Measurements from ENCODE around the gene ANAPC7. TPM values are rescaled to one million over a fixed set of nuclear protein-coding genes. Genes with fewer than 3 reads are reported as not detected.
"Not testable (repeated sequence)": the region's sequence is repeated elsewhere in the genome, so short reads cannot be mapped to it uniquely, and the experiment has no call there.

ANAPC7 gene
- polyA plus RNA-seq, 1 of the 3 experiments (the other 2 are of a cell fraction): 58.9 TPM

GRCh38 chr12:110421159-110421661 is 17.7 kb upstream of the ANAPC7 start:
- H3F3A ChIP-seq (replicated peaks; ENCODE audit: insufficient read depth): peaks cover 4% of the 10 kb centered on the region
- no peaks in the 10 kb centered on the region for H3K79me2 ChIP-seq (ENCODE audit: insufficient read depth)
- no peaks in the 10 kb centered on the region for H3K36me3 ChIP-seq (replicated peaks in 1 of 2; ENCODE audit: control insufficient read depth in 1 of 2, insufficient read depth in 2 of 2, low read length in 1 of 2)
- H3K4me2 ChIP-seq: no peak overlapping the region
- 63% methylated on average over 3 of the region's 3 CpGs for WGBS (ENCODE audit: low lambda C conversion rate)
- no peaks in the 10 kb centered on the region for H3K27me3 ChIP-seq (ENCODE audit: insufficient read depth)
- H2AFZ ChIP-seq (ENCODE audit: low read depth): no peak overlapping the region
- H3K27ac ChIP-seq (ENCODE audit: low read depth in 2 of 2, low read length in 1 of 2): no peak overlapping the region
- DNase-seq: no peak
- TF ChIP-seq USF1 (IDR thresholded peaks at IDR 0.05; ENCODE audit: borderline replicate concordance, low read depth) (no peak), EP300 (IDR thresholded peaks at IDR 0.05; ENCODE audit: borderline replicate concordance in 1 of 2, low read depth in 1 of 2, low read length in 1 of 2) (no peak), RAD21 (IDR thresholded peaks at IDR 0.05; ENCODE audit: low read length) (no peak), JUND (IDR thresholded peaks at IDR 0.05) (no peak), IRF3 (IDR thresholded peaks at IDR 0.05; ENCODE audit: low read depth, low read length) (no peak), RXRA (IDR thresholded peaks at IDR 0.05; ENCODE audit: borderline replicate concordance, low read depth) (no peak), EZH2phosphoT487 (IDR thresholded peaks at IDR 0.05; ENCODE audit: borderline replicate concordance, low read depth) (no peak), CHD2 (IDR thresholded peaks at IDR 0.05; ENCODE audit: low read length, partially characterized antibody) (no peak), YY1 (IDR thresholded peaks at IDR 0.05; ENCODE audit: low read depth) (no peak), GABPA (IDR thresholded peaks at IDR 0.05; ENCODE audit: low read depth) (no peak), FOXM1 (IDR thresholded peaks at IDR 0.05; ENCODE audit: low read depth) (no peak), NFIC (IDR thresholded peaks at IDR 0.05; ENCODE audit: borderline replicate concordance) (no peak)
- H3K9me2 ChIP-seq: no peaks in the 10 kb centered on the region
- no peaks in the 10 kb centered on the region; a peak in 1 of 4 replicates for H3K4me1 ChIP-seq (ENCODE audit: control insufficient read depth in 1 of 2, insufficient read depth in 2 of 2, low read depth in 1 of 2, low read length in 1 of 2)
- no peaks in the 10 kb centered on the region for H4K20me1 ChIP-seq (ENCODE audit: insufficient read depth)
- no peak overlapping the region for H3K4me3 ChIP-seq (ENCODE audit: low read depth in 2 of 2, low read length in 1 of 2)
- CTCF ChIA-PET: interaction anchor here (3.3 kb wide), 1 partner anchor 10 kb away, joined by 27 read pairs; no protein-coding TSS in a partner anchor
- H3K9me3 ChIP-seq: no peaks in the 10 kb centered on the region
- POLR2A ChIA-PET: interaction anchor here (1.5 kb wide), 1 partner anchor 29 kb away, joined by 6 read pairs; the partner anchor contains the start of gene ARPC3
- no peak overlapping the region for H3K9ac ChIP-seq

GRCh38 chr12:110420644-110421043 is 17.1 kb upstream of the ANAPC7 start:
- WGBS (ENCODE audit: low lambda C conversion rate): 88% methylated on average over 1 of the region's 1 CpG
- H3K4me2 ChIP-seq; H3K27ac ChIP-seq (ENCODE audit: low read depth in 2 of 2, low read length in 1 of 2); H3K9me2 ChIP-seq; H3K27me3 ChIP-seq (ENCODE audit: insufficient read depth); H3K79me2 ChIP-seq (ENCODE audit: insufficient read depth); H3K9ac ChIP-seq; POLR2A ChIA-PET; H3K9me3 ChIP-seq; H3K36me3 ChIP-seq (replicated peaks in 1 of 2; ENCODE audit: control insufficient read depth in 1 of 2, insufficient read depth in 2 of 2, low read length in 1 of 2); DNase-seq; H4K20me1 ChIP-seq (ENCODE audit: insufficient read depth); H3F3A ChIP-seq (replicated peaks; ENCODE audit: insufficient read depth); H3K4me3 ChIP-seq (ENCODE audit: low read depth in 2 of 2, low read length in 1 of 2); H3K4me1 ChIP-seq (ENCODE audit: control insufficient read depth in 1 of 2, insufficient read depth in 2 of 2, low read depth in 1 of 2, low read length in 1 of 2); H2AFZ ChIP-seq (ENCODE audit: low read depth): not testable (repeated sequence)
- CTCF ChIA-PET: interaction anchor here (3.3 kb wide), 1 partner anchor 11 kb away, joined by 27 read pairs; no protein-coding TSS in a partner anchor

GRCh38 chr12:110417113-110417512 is 13.6 kb upstream of the ANAPC7 start:
- H3K27ac ChIP-seq (ENCODE audit: low read depth in 2 of 2, low read length in 1 of 2); H3K4me1 ChIP-seq (ENCODE audit: control insufficient read depth in 1 of 2, insufficient read depth in 2 of 2, low read depth in 1 of 2, low read length in 1 of 2); H3K4me3 ChIP-seq (ENCODE audit: low read depth in 2 of 2, low read length in 1 of 2); H2AFZ ChIP-seq (ENCODE audit: low read depth); DNase-seq; CTCF ChIA-PET; H3K9me3 ChIP-seq; H3K36me3 ChIP-seq (replicated peaks in 1 of 2; ENCODE audit: control insufficient read depth in 1 of 2, insufficient read depth in 2 of 2, low read length in 1 of 2); H3K9me2 ChIP-seq; H3K27me3 ChIP-seq (ENCODE audit: insufficient read depth); POLR2A ChIA-PET; H3K9ac ChIP-seq; H3K79me2 ChIP-seq (ENCODE audit: insufficient read depth); H3K4me2 ChIP-seq; H4K20me1 ChIP-seq (ENCODE audit: insufficient read depth); H3F3A ChIP-seq (replicated peaks; ENCODE audit: insufficient read depth): not testable (repeated sequence)
- WGBS (ENCODE audit: low lambda C conversion rate): 88% methylated on average over 3 of the region's 3 CpGs

GRCh38 chr12:110410086-110410485 is 6.6 kb upstream of the ANAPC7 start:
- DNase-seq; H3K27me3 ChIP-seq (ENCODE audit: insufficient read depth); H3K4me1 ChIP-seq (ENCODE audit: control insufficient read depth in 1 of 2, insufficient read depth in 2 of 2, low read depth in 1 of 2, low read length in 1 of 2); H4K20me1 ChIP-seq (ENCODE audit: insufficient read depth); H3K27ac ChIP-seq (ENCODE audit: low read depth in 2 of 2, low read length in 1 of 2); H3F3A ChIP-seq (replicated peaks; ENCODE audit: insufficient read depth); H3K9ac ChIP-seq; CTCF ChIA-PET; H3K9me3 ChIP-seq; H3K79me2 ChIP-seq (ENCODE audit: insufficient read depth); H3K36me3 ChIP-seq (replicated peaks in 1 of 2; ENCODE audit: control insufficient read depth in 1 of 2, insufficient read depth in 2 of 2, low read length in 1 of 2); H3K4me2 ChIP-seq; H3K9me2 ChIP-seq; POLR2A ChIA-PET; H3K4me3 ChIP-seq (ENCODE audit: low read depth in 2 of 2, low read length in 1 of 2): not testable (repeated sequence)
- WGBS (ENCODE audit: low lambda C conversion rate): 66% methylated on average over 6 of the region's 6 CpGs
- peak overlapping the region; percentile 51; the same call in 1 of the 2 replicates for H2AFZ ChIP-seq (ENCODE audit: low read depth)

Measured in SK-N-SH (cell line).